ENCODE data around the gene LRRC34.

LRRC34 gene, protein sequence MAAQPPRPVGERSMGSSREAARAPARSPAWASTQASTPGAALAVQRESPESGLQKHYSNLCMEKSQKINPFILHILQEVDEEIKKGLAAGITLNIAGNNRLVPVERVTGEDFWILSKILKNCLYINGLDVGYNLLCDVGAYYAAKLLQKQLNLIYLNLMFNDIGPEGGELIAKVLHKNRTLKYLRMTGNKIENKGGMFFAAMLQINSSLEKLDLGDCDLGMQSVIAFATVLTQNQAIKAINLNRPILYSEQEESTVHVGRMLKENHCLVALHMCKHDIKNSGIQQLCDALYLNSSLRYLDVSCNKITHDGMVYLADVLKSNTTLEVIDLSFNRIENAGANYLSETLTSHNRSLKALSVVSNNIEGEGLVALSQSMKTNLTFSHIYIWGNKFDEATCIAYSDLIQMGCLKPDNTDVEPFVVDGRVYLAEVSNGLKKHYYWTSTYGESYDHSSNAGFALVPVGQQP

DNA sequence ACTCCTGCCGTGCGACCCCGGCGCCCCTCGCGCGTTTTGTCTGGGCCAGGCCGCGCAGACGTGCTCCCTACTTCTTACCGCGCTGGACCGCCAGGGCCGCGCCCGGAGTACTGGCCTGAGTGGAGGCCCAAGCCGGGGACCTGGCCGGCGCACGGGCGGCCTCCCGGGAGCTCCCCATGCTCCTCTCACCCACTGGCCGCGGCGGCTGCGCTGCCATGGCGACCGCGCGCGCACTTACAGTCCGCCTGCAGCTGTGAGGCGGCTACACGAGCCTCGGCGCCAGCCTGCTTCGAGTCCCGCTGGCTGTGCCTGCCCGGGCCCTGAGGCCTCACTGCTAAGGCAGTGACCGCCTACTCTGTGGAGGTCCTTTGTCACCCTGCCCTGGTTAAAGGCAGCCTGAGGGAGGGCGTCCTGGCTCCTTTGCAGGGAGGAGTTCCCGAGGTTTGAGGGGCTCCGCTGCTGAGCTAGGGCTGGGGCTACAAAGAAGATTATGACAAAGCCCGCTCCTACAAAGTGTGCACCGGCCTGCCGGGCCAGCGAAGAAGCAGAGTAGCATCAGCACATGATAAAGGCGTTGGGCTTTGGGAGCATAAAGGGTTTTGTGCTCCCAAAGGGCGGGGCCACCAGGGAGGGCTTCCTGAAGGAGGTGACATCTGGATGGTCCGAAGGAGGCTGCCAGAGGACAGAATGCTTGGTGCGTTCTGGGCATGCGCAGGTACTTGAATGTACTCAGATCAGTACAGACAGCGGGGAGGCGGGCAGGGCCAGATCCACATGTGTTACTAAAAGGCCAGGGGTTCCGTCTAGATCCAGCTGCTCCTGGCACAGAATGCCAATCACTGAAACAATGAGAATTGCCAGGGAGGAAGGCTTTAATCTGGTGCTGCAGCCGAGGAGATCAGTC, at the start of gene LRRC34, which contains the start of gene LRRIQ4:
LRRC34 (minus strand) TSS at position 573 of the 904 bp plus-strand sequence; CDS start at position 217, 356 bp downstream.
LRRIQ4 (plus strand) TSS at position 539 of the 904 bp plus-strand sequence. CDS start 9,052 bp downstream, outside the sequence.
- peak; percentile 84 for DNase-seq (ENCODE audit: low spot score)

DNA sequence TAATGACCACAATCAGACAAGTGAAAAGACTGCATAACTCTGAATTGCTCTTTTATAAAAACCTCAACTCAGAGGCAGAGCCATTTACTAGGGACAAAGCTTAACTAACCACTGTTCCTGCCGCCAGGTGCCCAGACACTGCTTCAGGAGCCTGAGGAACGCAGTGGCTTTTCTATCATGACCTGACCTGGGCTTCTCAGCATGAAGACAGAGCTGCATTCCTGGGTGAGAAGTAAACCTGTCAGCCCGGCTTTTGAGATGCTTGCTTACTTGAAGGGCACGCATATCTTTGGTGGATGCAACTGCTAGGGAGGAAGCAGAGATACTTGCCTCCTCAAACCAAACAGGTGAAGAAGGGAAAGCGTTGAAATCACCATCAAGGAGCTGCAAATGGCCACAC, 49.2 kb upstream of the LRRC34 start:
- no peak for DNase-seq (ENCODE audit: low spot score)

DNA sequence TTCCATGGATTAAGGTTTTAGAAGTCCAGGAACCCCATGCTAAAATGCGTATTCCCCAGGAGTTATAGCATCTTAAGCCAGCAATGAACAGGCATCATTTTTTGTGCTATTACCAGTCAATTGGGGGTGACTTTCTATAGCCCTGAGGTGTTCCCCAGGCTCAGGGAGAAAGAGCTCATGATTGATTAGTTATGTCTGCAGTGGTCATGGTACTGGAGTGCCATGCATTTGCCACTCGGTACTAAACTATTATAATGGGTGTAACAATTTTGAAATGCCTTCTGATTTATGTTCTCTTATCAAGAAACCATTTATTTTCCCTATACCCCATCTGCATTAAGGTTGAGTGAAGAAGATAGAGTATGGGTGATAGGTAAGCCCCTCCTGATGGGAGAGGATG, 45.1 kb upstream of the LRRC34 start:
- DNase-seq (ENCODE audit: low spot score) = no peak

DNA sequence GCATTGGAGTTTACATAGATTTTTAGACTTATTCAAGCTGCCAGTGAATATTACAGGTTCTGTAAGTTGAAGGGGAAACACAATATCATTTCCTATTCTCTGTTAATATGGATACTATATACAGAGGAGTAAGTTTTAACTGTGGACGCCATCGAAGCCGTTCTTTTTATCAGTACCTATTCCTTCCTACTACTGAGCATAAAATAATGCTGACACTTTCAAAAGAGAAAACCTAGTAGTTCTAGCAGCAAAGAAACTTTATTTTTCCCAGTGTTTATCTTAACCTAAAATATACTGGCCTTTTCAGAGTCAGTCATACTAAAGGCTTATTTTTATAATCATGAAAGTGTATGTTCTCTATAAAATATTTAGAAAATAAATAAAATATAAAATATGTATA, 42.8 kb upstream of the LRRC34 start:
- no peak for DNase-seq (ENCODE audit: low spot score)

DNA sequence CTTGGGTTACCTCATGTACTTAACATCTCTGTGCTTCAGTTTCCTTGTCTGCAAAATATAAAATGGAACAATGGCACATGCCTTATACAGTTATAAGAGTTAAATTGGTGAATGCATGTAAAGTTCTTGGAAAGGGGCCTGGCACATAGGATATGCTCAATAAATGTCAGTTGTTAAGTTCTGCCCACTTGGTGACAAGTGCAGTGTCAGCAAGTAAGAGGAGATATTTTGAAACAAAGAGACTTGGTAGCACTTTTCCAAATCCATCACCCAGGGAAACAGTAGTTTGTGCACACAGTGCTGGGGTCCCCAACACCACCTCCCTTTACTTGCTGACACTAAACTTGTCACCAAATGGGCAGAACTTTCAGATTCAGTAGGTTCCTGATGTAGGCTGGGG, 37.9 kb upstream of the LRRC34 start:
- DNase-seq (ENCODE audit: low spot score) = no peak

DNA sequence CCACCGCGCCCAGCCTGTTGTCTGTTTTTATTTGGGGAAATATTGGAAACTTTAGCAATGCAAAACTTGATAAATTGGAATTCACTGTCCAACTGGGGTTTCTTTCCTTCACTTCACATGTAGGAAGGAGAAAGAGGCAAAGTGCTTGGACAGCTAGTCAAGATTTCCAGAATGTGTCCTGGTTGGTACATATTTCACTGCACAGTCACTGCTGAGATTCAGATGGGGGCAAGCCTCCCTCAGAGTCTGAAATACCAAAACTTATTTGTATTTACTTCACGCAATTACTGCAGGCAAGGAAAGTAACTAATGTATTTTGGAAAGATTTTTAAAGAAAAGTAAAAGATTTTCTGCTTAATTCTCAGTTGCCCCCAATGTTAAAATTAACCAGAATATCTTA, 36.0 kb upstream of the LRRC34 start:
- no peak for DNase-seq (ENCODE audit: low spot score)

DNA sequence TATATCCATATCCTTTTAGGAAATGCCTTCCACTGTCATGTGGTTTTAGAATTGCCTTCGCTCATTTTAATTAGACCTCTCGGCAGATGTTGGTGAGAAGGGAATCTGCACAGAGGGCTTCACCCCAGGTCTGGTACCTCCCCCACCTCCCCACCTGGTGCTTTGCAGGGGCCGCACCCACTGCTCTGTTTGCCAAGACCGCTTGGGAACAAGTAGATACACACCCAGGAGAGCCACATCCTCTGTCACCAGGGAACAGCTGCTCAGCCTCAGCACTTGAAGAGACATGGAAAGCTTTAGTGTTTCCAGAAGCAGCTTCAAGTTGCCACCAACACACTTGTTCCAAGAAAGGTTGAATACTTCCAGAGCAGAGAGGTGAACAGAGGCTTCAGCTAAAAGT, 35.2 kb upstream of the LRRC34 start:
- DNase-seq (ENCODE audit: low spot score) = no peak

DNA sequence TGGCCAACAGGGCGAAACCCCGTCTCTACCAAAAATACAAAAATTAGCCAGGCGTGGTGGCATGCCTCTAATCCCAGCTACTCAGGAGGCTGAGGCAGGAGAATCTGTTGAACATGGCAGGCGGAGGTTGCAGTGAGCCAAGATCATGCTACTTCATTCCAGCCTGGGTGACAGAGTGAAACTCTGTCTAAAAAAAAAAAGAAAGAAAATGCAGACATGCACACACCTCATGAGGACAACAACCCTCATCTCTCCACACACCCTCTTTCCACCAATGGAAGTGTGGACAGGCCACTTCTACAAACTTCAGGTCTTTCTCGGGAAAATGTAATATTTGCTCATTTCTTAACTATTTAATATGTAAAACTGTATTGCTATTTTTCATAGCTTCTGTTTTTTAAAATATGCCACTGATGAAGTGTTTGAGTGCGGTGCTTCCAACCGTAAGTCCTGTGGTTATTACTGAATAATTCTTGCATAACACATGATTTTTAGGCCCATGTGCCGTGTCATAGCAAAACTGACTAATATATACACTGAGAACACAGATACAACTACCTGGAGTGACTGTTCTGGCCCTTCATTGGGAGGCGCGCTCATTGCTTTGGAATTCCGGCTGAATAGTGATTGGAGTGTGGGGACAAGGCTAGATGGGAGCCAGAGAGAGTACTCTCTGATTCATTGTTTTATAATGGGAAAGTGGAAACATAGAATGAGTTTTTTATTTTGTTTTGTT, 33.9 kb upstream of the LRRC34 start:
- no peak for DNase-seq (ENCODE audit: low spot score)

DNA sequence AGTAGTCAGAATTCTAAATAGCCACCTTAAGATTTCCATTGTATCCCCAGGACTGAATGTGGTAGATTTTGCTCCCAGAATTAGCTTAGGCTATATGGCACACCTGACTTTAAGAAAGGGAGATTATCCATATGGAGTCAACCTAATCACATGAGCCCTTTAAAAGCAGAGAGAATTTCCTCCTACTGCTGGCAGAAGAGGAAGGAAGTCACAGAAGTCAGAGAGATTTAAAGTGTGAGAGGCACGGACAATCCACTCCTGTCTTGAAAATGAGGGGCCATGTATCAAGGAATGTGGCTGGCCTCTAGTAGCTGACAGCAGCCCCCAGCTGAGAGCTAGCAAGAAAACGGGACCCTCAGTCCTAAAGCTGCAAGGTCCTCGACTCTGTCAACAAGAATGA, 30.3 kb upstream of the LRRC34 start:
- DNase-seq (ENCODE audit: low spot score) = no peak

DNA sequence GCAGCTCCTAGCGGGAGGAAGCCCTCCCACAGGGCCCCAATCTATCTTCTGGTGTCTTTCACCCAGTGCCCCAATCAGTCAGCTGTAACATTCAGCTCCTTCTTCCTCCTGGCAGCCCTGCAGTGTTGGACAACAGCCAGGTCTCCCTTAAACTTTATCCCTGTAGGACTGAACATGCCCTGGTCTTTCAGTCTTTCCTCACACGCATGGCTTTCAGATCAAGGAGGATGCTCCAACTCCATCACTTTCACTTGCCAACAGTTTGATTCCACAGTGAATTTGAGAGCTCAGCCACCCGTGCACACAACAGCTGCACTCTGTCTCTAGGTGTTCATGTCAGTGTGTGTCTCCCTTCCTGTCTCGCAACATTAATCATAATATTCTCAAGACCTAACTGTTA, 28.5 kb upstream of the LRRC34 start:
- no peak for DNase-seq (ENCODE audit: low spot score)

DNA sequence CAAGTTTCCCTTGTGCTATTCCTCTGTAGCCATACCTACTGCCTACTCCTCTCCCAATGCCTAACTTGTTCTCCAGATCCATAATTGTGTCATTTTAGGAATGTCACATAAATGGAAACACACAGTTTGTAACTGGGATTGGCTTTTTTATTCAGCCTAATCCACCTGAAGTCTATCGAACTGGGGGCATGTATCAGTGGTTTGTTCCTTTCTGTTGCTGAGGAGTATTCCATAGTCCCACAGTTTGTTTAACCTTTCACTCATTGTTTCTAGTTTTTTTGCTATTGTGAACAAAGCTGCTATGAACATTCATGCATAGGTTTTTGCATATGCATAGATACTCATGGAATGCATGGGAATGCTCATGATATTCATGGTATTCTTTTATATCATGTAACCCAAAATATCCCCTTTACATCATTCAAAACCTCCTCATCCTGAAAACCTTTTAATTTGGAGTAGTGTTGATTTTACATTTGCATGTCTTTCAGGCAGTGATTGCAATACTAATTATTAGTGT, 25.9 kb upstream of the LRRC34 start:
- no peak for DNase-seq (ENCODE audit: low spot score)

DNA sequence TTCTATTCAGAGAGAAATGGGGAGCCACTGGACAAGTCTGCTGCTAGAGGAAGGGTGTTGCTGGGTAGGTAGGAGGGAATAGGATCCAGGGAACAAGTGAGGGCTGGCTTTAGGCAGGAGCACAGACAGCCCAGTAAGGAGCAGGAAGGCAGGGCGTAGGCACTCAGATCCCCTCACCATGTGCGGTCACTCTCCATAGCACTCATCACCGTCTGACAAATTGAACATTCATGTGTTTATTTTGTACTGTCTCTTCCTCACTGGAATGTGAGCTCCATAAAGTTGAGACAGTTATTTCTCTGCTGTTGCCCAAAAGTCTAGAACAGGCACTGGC, 24.2 kb upstream of the LRRC34 start:
- DNase-seq (ENCODE audit: low spot score) = no peak

DNA sequence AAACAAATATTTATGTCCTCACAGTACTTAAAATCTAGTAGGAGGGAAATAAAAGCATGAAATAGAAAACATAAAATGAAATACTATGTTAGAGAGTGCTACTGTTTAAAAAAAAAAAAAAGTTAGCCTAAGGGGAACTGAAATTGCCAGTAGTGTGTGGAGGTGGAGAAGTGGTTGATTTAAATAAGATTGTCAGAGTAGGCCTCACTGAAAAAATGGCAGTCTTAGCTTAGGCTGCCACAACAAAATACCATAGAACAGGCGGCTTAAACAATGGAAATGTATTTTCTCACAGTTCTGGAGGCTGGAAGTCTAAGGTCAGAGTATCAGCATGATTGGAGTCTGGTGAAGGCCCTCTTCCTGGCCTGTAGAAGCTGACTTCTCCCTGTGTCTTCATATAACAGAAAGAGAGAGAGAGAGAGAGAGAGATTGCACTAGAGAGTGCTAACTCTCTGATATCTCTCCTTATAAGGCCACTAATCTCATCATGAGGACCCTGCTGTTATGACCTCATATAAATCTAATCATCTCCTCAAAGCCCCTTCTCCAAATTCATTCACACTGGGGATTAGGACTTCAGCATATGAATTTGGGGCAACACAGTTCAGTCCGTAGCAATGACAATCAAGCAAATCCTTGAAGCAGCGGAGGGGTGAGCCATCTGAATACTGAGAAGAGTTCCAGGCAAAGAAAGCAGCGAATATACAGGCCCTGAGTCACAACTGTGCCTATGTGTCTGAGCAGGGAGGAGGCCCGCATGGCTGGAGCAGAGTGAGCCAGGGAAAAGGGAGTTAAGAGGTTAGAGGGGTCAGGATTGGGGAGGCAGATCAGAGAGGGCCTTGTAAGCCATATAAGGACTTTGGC, 23.6 kb upstream of the LRRC34 start:
- no peak for DNase-seq (ENCODE audit: low spot score)

DNA sequence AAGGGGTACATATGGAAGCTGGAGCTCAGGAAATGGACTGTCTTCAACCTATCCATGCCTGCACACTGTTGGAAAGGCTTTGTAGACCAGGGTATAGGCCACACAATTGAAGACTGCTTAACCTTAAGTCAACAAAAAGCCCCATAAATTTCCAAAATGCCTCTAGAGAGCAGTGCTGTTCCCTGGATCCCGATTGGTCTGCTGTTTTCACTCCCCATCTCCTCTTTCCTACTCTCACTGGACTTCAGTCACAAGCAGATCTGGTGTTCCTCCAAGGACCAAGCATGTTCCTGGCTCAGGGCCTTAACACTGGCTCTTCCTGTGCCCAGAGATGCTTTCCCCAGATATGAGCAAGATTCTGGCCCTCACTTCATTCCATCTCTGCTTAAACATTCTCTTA, 22.8 kb upstream of the LRRC34 start:
- DNase-seq (ENCODE audit: low spot score) = no peak

DNA sequence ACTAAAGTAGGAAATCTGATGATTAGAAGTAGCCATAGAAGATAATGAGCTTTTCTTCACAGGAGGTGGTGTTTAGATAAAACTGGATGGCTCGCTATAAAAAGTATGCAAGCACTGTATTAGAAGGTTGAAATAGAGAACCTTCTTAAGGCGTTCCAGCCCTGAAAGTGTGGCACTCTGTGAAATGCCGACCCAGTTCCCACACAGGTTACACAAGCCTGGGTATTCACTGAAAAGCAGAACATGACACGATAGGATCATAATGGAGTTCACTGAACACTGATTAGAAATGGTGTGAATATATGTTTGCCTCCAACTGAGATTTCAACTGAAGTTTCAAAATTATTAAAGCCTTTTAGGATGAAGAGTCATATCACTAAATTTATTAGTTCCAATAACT, 15.0 kb upstream of the LRRC34 start:
- no peak for DNase-seq (ENCODE audit: low spot score)

DNA sequence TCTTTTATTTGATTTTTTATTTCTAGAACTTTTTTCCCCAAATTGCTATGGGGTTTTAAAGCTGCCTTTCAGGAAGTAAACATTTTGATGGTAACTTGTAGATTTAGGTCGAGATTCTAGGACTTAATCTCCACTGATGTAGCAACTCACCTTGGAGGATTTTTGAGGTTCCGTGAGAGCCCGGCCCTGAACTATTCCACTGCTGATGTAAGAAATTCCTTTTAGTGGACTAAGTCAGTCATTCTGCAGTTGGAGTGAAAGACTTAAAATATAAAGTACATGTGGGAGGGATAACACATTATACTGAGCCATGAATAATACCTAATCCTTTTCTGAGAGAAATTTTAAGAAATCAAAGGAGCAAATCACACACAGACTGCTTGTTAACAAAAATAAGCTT, 12.6 kb upstream of the LRRC34 start:
- no peak for DNase-seq (ENCODE audit: low spot score)

DNA sequence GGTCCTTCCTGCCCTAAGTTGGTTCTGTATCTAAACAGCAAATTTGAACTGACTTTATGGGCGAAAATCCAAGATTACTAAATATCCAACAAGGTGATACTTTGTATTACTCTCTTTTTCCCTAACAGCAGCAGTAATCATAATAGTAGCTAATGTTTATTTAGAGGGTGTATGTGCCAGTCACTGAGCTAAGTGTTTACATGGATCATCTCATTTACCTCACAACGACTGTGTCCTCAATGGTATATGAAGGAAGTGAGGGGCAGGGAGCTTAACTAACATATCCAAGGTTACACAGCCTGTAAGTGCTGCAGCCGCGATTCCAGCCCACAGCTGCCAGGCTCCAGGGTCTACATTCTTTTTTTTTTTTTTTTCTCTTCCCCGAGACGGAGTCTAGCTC, 10.3 kb upstream of the LRRC34 start:
- DNase-seq (ENCODE audit: low spot score) = no peak

DNA sequence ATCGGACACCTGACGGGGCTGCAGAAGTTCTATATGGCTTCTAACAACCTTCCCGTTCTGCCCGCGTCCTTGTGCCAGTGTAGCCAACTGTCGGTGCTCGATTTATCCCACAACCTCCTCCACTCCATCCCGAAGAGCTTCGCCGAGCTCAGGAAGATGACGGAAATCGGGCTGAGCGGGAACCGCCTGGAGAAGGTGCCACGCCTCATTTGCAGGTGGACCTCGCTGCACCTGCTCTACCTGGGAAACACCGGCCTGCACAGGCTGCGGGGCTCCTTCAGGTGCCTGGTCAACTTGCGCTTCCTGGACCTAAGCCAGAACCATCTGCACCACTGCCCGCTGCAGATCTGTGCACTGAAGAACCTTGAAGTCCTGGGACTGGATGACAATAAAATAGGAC, 9.8 kb upstream of the LRRC34 start:
- no peak for DNase-seq (ENCODE audit: low spot score)

DNA sequence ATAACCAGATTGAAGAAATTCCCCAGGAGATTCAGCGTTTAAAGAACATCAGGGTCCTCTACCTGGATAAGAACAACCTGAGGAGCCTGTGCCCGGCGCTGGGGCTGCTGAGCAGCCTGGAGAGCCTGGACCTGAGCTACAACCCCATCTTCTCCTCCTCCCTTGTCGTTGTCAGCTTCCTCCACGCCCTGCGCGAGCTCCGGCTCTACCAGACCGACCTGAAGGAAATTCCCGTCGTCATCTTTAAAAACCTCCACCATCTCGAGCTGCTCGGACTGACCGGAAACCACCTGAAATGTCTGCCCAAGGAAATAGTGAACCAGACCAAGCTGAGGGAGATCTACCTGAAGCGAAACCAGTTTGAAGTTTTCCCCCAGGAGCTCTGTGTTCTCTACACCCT, 9.4 kb upstream of the LRRC34 start:
- no peak for DNase-seq (ENCODE audit: low spot score)

DNA sequence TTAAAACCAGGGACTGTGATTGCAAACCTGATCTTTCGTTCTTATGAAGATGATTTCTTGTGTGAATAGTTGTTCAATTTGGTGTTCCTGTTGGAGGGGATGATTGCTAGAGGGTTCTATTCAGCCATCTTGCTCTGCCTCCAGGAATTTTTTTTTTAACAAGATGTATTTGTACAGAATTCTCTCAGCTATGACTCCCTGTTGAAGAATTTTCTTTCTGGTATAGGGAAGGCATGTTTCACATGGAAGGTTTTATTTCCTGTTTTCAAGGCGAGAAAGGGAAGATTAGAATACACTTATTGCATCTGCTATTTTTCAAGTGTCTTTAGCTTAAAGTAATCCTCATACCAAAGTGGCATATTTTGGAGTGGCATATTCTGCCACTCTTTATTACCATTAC, 5.6 kb upstream of the LRRC34 start:
- no peak for DNase-seq (ENCODE audit: low spot score)

DNA sequence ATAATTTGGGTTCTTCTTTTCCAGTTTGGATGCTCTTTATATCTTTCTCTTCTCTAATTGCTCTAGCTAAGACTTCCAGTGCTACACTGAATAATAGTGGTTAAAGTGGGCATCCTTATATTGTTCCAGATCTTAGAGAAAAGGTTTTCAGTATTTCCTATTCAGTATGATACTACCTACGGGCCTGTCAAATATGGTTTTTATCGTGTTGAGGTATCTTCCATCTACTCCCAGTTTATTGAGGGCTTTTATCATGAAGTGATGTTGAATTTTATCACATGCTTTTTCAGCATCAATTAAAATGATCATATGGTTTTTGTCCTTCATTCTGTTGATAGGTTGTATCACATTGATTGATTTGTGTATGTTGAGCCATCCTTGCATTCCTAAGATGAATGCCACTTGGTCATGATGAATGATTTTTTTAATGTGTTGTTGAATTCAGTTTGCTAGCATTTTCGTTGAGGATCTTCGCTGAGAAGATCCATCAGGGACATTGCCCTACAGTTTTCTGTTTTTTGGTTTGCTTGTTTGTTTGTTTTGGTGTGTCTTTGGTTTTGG, 3.0 kb upstream of the LRRC34 start:
- no peak for DNase-seq (ENCODE audit: low spot score)
